Type B pancreatic cell (in vitro differentiated cells): ENCODE data around the gene CNOT2. TPM values are rescaled to one million over a fixed set of nuclear protein-coding genes. Genes with fewer than 3 reads are reported as not detected.
A peak's percentile ranks its signal among the peaks of the same experiment; 100 is the strongest.

ENCODE experiments used
- DNase-seq: peaks from one replicate; pipeline ENCODE4 v3.0.0; 2021; ENCODE audit warnings: mixed read lengths; ENCODE audit not compliant: unreplicated experiment; ENCODE audit errors: extremely low spot score
- H3K27ac Mint-ChIP-seq: 2 replicates; pipeline ENCODE4 v1.8.0; 2021; ENCODE audit warnings: mild to moderate bottlenecking, mixed read lengths
- H3K27me3 Mint-ChIP-seq: 2 replicates; pipeline ENCODE4 v1.8.0; 2021; ENCODE audit warnings: mixed read lengths
- H3K36me3 Mint-ChIP-seq: 2 replicates; pipeline ENCODE4 v1.8.0; 2021; ENCODE audit warnings: mixed read lengths
- H3K4me1 Mint-ChIP-seq: one replicate; pipeline ENCODE4 v1.8.0; 2021; ENCODE audit warnings: mixed read lengths; ENCODE audit not compliant: unreplicated experiment
- H3K4me3 Mint-ChIP-seq: 2 replicates; pipeline ENCODE4 v1.8.0; 2021; ENCODE audit warnings: mild to moderate bottlenecking, mixed read lengths
- H3K9me3 Mint-ChIP-seq: 2 replicates; pipeline ENCODE4 v1.8.0; 2021; ENCODE audit warnings: mixed read lengths
- CTCF ChIP-seq: fragments of 200-600 bp; sonication (generic); conservative IDR thresholded peaks from 2 replicates; pipeline ENCODE4 v1.5.0; 2021; ENCODE audit warnings: antibody characterized with exemption, mild to moderate bottlenecking
- total RNA-seq: library from RNA; stranded (reverse); gene quantifications from 2 replicates; pipeline ENCODE4 v1.2.1, GENCODE V29; 2021; ENCODE audit warnings: low replicate concordance

CNOT2 gene
- total RNA-seq, 1 donor from 2014 or later = 83.9 TPM

- peaks cover 5% of the 10 kb centered on the region for H3K4me1 Mint-ChIP-seq
- H3K9me3 Mint-ChIP-seq = no peaks in the 10 kb centered on the region
- no peak for DNase-seq
- peaks cover 25% of the 10 kb centered on the region for H3K36me3 Mint-ChIP-seq
- H3K27ac Mint-ChIP-seq = peak overlapping the region; percentile 49
- no peaks in the 10 kb centered on the region for H3K27me3 Mint-ChIP-seq
- no peak overlapping the region for H3K4me3 Mint-ChIP-seq
- no peak for TF ChIP-seq CTCF
Measured at GRCh38 chr12:70236990-70237389, 6.2 kb upstream of the CNOT2 start.

- Mint-ChIP-seq H3K36me3 (peaks cover 27% of the 10 kb centered on the region), H3K4me3 (peak overlapping the region; percentile 46), H3K27me3 (no peaks in the 10 kb centered on the region), H3K4me1 (peaks cover 18% of the 10 kb centered on the region), H3K27ac (peak overlapping the region; percentile 39), H3K9me3 (no peaks in the 10 kb centered on the region)
- no peak for DNase-seq
- no peak for TF ChIP-seq CTCF
Measured at GRCh38 chr12:70240673-70241072, 2.6 kb upstream of the CNOT2 start.

- no peak for DNase-seq
- TF ChIP-seq CTCF = no peak
- no peaks in the 10 kb centered on the region for H3K27me3 Mint-ChIP-seq
- H3K4me3 Mint-ChIP-seq = peak overlapping the region; percentile 100
- H3K27ac Mint-ChIP-seq = peak overlapping the region; percentile 100
- H3K4me1 Mint-ChIP-seq = peaks cover 23% of the 10 kb centered on the region
- H3K9me3 Mint-ChIP-seq = no peaks in the 10 kb centered on the region
- peaks cover 24% of the 10 kb centered on the region for H3K36me3 Mint-ChIP-seq
Measured at GRCh38 chr12:70241845-70242244, 1.4 kb upstream of the CNOT2 start.

- TF ChIP-seq CTCF = no peak
- Mint-ChIP-seq H3K27me3 (no peaks in the 10 kb centered on the region), H3K4me3 (peak overlapping the region; percentile 100), H3K36me3 (peaks cover 21% of the 10 kb centered on the region), H3K9me3 (no peaks in the 10 kb centered on the region), H3K27ac (peak overlapping the region; percentile 100), H3K4me1 (peaks cover 38% of the 10 kb centered on the region)
- DNase-seq = peak; percentile 77
Measured at GRCh38 chr12:70243510-70244371, 508 bp downstream of the CNOT2 start.

- H3K27ac Mint-ChIP-seq = peak overlapping the region; percentile 100
- peaks cover 41% of the 10 kb centered on the region for H3K4me1 Mint-ChIP-seq
- no peak for TF ChIP-seq CTCF
- DNase-seq = no peak
- no peaks in the 10 kb centered on the region for H3K9me3 Mint-ChIP-seq
- H3K4me3 Mint-ChIP-seq = peak overlapping the region; percentile 99
- H3K27me3 Mint-ChIP-seq = no peaks in the 10 kb centered on the region
- H3K36me3 Mint-ChIP-seq = peaks cover 21% of the 10 kb centered on the region
Measured at GRCh38 chr12:70244409-70244808, 1.2 kb downstream of the CNOT2 start.
